Gastrocnemius medialis (tissue), 4 donors: ENCODE results near the gene HSPA2. TPM values are rescaled to one million over a fixed set of nuclear protein-coding genes. Genes with fewer than 3 reads are reported as not detected.
A peak's percentile ranks its signal among the peaks of the same experiment; 100 is the strongest.

Experiments
- ATAC-seq, 2 donors: fragments of 150-250 bp; one replicate each; pipeline ENCODE4 v1.9.1; 2016
- DNase-seq, 2 donors: peaks; one replicate each; pipeline ENCODE4 v3.0.0-alpha.2; 2019
- H3K27ac ChIP-seq, 4 donors: fragments of 200-600 bp; sonication (generic); 1 replicate in 1 of 4; 2 replicates in 3 of 4; pipeline ENCODE4 v1.5.1; 2016 to 2018; ENCODE audit warnings: mild to moderate bottlenecking in 2 of 4, moderate library complexity in 1 of 4
- H3K27me3 ChIP-seq, 3 donors: fragments of 200-600 bp; sonication (generic) in 2 of 3; 1 replicate in 1 of 3; 2 replicates in 2 of 3; pipeline versions ENCODE4 v1.5.1 to v1.6.0; 2016 to 2019; ENCODE audit warnings: mild to moderate bottlenecking in 1 of 3, moderate library complexity in 1 of 3
- H3K36me3 ChIP-seq, 2 donors: fragments of 200-600 bp; sonication (generic) in 1 of 2; one replicate each; pipeline ENCODE4 v1.5.1; 2017 to 2018
- H3K4me1 ChIP-seq, 2 donors: fragments of 200-600 bp; sonication (generic) in 1 of 2; one replicate each; pipeline ENCODE4 v1.5.1; 2016 to 2017; ENCODE audit warnings: mild to moderate bottlenecking in 2 of 2
- H3K4me3 ChIP-seq, 4 donors: fragments of 200-600 bp; sonication (generic) in 3 of 4; 1 replicate in 1 of 4; 2 replicates in 3 of 4; pipeline ENCODE4 v1.5.1; 2016 to 2019; ENCODE audit warnings: mild to moderate bottlenecking in 2 of 4
- H3K9me3 ChIP-seq, 3 donors: fragments of 200-600 bp; sonication (generic) in 2 of 3; 1 replicate in 1 of 3; 2 replicates in 2 of 3; pipeline ENCODE4 v1.5.1; 2016 to 2019
- CTCF ChIP-seq, 5 experiments: fragments of 450-650 bp in 3 of 5; fragments of 200-600 bp in 2 of 5; sonication (generic) in 2 of 5; IDR thresholded peaks in 4 of 5; conservative IDR thresholded peaks in 1 of 5; 1 replicate in 4 of 5; 2 replicates in 1 of 5; pipeline ENCODE4 v1.5.1; 2016 to 2019; ENCODE audit warnings: antibody characterized with exemption in 5 of 5, mild to moderate bottlenecking in 3 of 5, moderate library complexity in 3 of 5
- POLR2A ChIP-seq, 2 donors: fragments of 450-650 bp; IDR thresholded peaks; one replicate each; pipeline ENCODE4 v1.6.1; 2017; ENCODE audit warnings: antibody characterized with exemption in 2 of 2, mild to moderate bottlenecking in 2 of 2, moderate library complexity in 2 of 2
- in situ Hi-C, 4 donors: fragments of 200-750 bp; cut with MboI; loops; one replicate each; pipeline versions ENCODE4 v1.15.0 to v1.8.0; 2017; ENCODE audit warnings: low sequenced_read_pairs in 4 of 4
- intact Hi-C: fragments of 100-400 bp; cut with DNase I; formaldehyde crosslinking; loops from one replicate; pipeline ENCODE4 v1.15.1; 2023; ENCODE audit warnings: low total_unique reads
- total RNA-seq, 4 donors: library from RNA; depleted of rRNA; stranded (reverse); fragments of >200 nt; gene quantifications; one replicate each; pipeline versions ENCODE4 v1.1.0 to v1.2.3, GENCODE V29; 2016

Gene HSPA2
- total RNA-seq, 4 donors from 2014 or later, result 69.6 to 113 (median 96.4) TPM

DNA sequence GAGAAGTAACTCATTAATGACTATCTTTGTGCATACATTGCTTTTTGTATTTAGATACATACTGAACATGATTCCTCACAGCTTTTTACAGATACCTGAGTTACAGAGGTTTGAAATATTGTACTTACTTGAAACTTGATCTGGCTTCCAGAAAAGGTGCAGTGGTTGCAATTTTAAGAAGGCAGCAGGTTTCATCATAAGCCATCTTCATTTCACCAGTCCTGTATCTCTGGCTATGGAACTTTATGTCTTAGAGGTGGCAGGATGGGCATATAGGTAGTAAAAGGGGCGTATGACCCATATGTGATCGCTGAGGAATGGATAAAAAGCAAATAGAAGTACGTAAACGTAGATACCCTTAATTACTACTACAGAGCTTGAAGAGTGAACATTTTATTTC is 22.3 kb upstream of the HSPA2 start:
- DNase-seq, result no peak
- peak; percentile 76 to 88 for ATAC-seq
- intact Hi-C loops, result no loop called here
- Histone ChIP-seq H3K4me1 (peaks cover 43 to 51% of the 10 kb centered on the region in 2 donors), H3K36me3 (peaks cover 0 to 17% of the 10 kb centered on the region in 2 donors), H3K4me3 (no peak overlapping the region), H3K9me3 (no peaks in the 10 kb centered on the region), H3K27ac (peak overlapping the region; percentile 49 to 59 (median 56)), H3K27me3 (no peaks in the 10 kb centered on the region)
- in situ Hi-C loops, result no loop called here
- TF ChIP-seq CTCF (IDR thresholded peaks at IDR 0.05 in 4 of 5, conservative IDR thresholded peaks at IDR 0.05 in 1 of 5) (no peak), POLR2A (IDR thresholded peaks at IDR 0.05) (no peak)

DNA sequence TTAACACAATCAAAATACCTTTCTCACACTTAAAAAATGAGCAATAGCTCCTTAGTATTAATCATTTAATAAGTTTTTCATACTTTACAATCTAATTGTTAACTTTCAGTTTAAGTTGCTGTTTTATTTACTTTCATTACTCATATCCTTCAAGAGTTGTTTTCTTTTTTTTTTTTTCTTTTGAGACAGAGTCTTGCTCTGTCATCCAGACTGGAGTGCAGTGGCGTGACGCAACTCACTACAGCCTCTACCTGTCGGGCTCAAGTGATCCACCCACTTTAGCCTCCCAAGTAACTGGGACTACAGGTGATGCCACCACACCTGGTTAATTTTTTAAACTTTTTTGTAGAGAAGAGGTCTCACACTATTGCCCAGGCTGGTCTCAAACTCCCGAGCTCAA is 19.8 kb upstream of the HSPA2 start:
- in situ Hi-C loops (no loop called here), intact Hi-C loops (no loop called here)
- H3K36me3 ChIP-seq, result peaks cover 0 to 21% of the 10 kb centered on the region in 2 donors
- TF ChIP-seq CTCF (IDR thresholded peaks at IDR 0.05 in 4 of 5, conservative IDR thresholded peaks at IDR 0.05 in 1 of 5), result no peak
- TF ChIP-seq POLR2A (IDR thresholded peaks at IDR 0.05), result no peak
- H3K4me1 ChIP-seq, result peaks cover 38% of the 10 kb centered on the region in 2 donors
- peak overlapping the region in 1 of 4 donors; percentile 18 for H3K27ac ChIP-seq
- ATAC-seq (no peak), DNase-seq (no peak)
- H3K9me3 ChIP-seq, result no peaks in the 10 kb centered on the region
- no peak overlapping the region for H3K4me3 ChIP-seq
- H3K27me3 ChIP-seq, result no peaks in the 10 kb centered on the region

- intact Hi-C loops (no loop called here), in situ Hi-C loops (no loop called here)
- ATAC-seq (no peak), DNase-seq (no peak)
- Histone ChIP-seq H3K9me3 (no peaks in the 10 kb centered on the region), H3K27me3 (no peaks in the 10 kb centered on the region), H3K27ac (peak overlapping the region in 1 of 4 donors; percentile 65), H3K4me3 (no peak overlapping the region), H3K36me3 (peaks cover 0 to 21% of the 10 kb centered on the region in 2 donors), H3K4me1 (peaks cover 29 to 40% of the 10 kb centered on the region in 2 donors)
- TF ChIP-seq POLR2A (IDR thresholded peaks at IDR 0.05) (no peak), CTCF (IDR thresholded peaks at IDR 0.05 in 4 of 5, conservative IDR thresholded peaks at IDR 0.05 in 1 of 5) (no peak)
These were observed 17.8 kb upstream of the HSPA2 start for GRCh38 chr14:64522591-64523355.

- peaks cover 0 to 21% of the 10 kb centered on the region in 2 donors for H3K36me3 ChIP-seq
- H3K27me3 ChIP-seq, result no peaks in the 10 kb centered on the region
- in situ Hi-C loops, result loop anchor here in 1 of 4 donors (25.0 kb wide), 1 partner anchor 112 kb away; no protein-coding TSS in a partner anchor
- peak overlapping the region in 1 of 4 donors; percentile 44 for H3K27ac ChIP-seq
- intact Hi-C loops, result no loop called here
- peaks cover 17 to 28% of the 10 kb centered on the region in 2 donors for H3K4me1 ChIP-seq
- DNase-seq (no peak), ATAC-seq (no peak)
- no peak overlapping the region for H3K4me3 ChIP-seq
- H3K9me3 ChIP-seq, result no peaks in the 10 kb centered on the region
- TF ChIP-seq POLR2A (IDR thresholded peaks at IDR 0.05), result no peak
- TF ChIP-seq CTCF (IDR thresholded peaks at IDR 0.05 in 4 of 5, conservative IDR thresholded peaks at IDR 0.05 in 1 of 5), result no peak
These were observed 15.2 kb upstream of the HSPA2 start for GRCh38 chr14:64525354-64525753.
